WI38 (cell line): ENCODE results near the gene ABI1.

Experiments
- H3K4me3 ChIP-seq: 2 replicates; pipeline ENCODE4 v1.5.1; 2011; ENCODE audit warnings: low read depth, mild to moderate bottlenecking, control low read depth, low read length
- TF ChIP-seq, protein P1 (sequence below): IDR thresholded peaks from 2 replicates; pipeline ENCODE4 v1.5.1; 2012; ENCODE audit warnings: low read depth, mild to moderate bottlenecking, control low read depth, low read length

Gene ABI1

DNA sequence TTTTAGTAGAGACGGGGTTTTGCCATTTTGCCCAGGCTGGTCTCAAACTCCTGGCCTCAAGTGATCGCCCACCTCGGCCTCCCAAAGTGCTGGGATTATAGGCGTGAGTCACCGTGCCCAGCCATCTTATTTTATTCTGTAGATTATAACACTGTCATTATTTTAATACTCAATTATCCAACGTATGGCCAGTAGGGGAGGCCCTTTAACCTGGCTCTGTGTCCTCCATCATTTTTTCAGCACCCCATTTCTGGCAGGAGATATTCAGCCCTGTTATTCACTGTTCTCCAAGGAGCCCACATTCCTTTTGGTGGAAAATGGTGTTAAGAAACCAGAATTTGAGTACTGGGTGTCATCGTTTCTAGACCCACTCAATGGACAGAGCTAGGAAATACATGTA lies 131.8 kb downstream of the ABI1 start:
- TF ChIP-seq, protein P1, sequence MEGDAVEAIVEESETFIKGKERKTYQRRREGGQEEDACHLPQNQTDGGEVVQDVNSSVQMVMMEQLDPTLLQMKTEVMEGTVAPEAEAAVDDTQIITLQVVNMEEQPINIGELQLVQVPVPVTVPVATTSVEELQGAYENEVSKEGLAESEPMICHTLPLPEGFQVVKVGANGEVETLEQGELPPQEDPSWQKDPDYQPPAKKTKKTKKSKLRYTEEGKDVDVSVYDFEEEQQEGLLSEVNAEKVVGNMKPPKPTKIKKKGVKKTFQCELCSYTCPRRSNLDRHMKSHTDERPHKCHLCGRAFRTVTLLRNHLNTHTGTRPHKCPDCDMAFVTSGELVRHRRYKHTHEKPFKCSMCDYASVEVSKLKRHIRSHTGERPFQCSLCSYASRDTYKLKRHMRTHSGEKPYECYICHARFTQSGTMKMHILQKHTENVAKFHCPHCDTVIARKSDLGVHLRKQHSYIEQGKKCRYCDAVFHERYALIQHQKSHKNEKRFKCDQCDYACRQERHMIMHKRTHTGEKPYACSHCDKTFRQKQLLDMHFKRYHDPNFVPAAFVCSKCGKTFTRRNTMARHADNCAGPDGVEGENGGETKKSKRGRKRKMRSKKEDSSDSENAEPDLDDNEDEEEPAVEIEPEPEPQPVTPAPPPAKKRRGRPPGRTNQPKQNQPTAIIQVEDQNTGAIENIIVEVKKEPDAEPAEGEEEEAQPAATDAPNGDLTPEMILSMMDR = 0 out of 2 replicates have a peak, but pooled peaks have one; percentile 8
- no peak overlapping the region for H3K4me3 ChIP-seq

DNA sequence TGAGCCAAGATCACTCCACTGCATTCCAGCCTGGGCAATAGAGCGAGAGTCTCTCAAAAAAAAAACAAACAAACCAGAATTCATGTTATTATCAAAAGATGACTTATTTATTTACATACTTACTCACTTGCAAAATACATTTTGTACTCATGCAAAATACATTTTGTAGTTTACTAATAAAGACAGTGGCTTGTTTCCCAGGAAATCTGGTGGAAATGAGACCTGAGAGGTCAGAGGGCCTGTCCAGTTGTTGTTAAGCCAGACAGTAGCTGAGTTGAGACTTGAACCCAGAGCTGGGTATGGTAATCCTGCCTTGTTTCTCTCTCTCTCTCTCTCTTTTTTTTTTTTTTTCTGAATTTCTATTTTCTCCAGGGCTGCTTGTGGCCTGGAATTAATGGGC lies 133.8 kb downstream of the ABI1 start:
- TF ChIP-seq, protein P1 = no peak
- no peak overlapping the region for H3K4me3 ChIP-seq

DNA sequence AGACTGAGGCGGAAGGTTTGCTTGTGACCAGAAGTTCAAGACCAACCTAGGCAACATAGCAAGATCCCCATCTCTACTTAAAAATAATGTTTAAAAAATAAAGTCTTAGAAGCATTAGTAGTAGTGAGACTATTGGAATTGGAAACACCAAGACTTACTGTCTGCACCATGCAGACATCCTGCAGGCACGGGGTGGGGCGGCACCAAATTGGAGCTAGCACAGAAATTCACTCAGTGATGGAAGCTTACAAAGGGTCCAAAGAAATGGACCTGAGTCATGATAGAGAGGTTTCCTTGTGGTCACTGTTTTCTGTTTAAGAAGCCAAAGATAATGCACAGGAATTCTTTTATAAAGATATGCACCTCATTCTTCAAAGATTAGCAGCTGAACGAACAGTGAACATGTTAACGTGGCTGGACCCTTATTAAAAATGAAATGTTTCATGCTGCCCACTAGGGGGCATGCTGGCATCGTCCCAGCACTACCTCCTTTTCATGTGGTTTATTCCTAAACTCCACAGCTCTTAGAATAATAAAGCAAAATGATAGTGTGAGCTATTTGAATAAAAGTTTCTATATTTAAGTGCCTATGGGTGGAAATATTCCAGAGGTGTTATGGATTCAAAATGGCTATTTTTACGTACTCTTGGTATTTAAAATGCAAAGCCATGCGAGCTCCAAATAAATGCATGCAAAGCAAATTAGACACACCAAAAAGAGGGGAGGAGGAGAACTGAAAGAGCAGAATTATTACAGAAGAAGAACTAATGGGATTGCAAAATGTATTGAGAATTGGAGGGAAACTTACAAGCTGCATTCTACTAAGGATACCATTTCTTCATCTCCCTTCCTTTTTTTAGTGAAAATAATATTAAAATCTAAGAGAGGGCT lies 134.7 kb downstream of the ABI1 start:
- H3K4me3 ChIP-seq = no peak overlapping the region
- TF ChIP-seq, protein P1 = peak; percentile 41

DNA sequence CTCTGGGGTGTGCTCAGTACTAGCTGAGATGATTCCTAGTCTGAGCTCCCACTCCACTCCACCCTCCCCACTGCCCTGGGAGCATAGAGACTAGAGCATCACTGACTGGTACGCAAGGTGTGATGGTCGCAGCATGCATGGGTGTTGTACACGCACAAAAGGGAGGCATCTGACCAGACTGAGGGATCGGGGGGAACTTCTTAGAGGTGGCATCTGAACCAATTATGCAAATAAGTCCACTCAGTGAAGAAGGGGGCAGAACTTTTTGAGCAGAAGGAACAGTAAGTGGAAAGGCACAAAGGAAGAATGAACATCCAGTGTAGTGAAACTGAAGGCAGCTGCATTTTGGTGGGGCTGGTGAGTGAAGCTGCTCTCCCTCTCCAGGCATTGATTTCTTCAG lies 137.7 kb downstream of the ABI1 start:
- TF ChIP-seq, protein P1 = no peak
- no peak overlapping the region for H3K4me3 ChIP-seq

DNA sequence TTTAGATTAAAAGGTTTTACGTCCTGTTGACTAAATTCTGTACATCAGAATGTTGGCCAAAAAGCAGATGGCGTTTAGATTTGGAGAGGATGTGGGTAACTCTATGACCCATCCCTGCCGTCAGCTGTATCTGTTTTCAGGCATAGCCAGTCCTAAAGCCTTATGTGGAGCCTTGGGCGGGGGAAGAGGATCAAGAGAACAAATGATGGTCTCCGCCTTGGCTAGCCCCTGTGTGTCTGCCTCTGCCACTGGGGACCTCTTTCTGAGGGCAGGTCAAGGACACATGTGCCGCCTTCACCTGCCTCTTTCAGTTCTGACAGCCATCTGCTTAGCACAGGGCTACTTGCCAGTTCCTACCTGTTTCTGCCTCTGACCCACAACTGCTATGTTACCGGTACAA lies 139.2 kb downstream of the ABI1 start:
- TF ChIP-seq, protein P1 = no peak
- H3K4me3 ChIP-seq = no peak overlapping the region

DNA sequence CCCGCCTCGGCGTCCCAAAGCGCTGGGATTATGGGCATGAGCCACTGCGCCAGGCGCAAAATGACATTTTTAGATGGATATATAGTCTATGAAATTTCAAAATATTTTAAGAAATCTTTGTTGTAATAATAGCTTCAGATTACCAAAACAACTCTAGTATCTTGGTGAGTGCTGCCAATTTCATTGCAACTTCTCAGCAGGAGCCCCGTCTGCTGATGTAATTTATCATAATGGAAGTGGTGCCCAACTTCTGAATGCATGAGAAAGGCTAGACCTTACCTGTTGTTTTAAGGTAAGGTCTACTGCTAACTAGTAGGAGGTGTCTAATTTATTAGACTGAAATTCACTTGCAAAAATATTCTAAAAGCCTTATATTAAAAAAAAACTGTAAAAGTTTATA lies 143.3 kb downstream of the ABI1 start:
- TF ChIP-seq, protein P1 = no peak
- no peak overlapping the region for H3K4me3 ChIP-seq

DNA sequence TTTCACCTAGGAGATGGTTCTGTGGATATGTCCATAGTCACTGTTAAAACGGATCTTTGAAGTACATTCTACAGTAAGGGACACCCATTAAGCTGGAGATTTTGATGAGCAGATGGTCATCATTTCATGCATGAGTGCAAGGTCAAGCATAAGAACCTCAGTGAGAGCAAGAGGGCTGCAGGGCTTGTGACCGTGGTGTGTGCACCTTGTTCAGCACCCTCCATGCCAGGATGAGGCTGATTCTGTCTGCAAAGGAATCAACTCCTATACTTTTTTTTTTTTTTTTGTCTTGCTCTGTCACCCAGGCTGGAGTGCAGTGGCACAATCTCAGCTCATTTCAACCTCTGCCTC lies 145.6 kb downstream of the ABI1 start:
- no peak overlapping the region for H3K4me3 ChIP-seq
- TF ChIP-seq, protein P1 = no peak
